Neural crest cell (in vitro differentiated cells): ENCODE measurements around the gene CCR4. TPM values are rescaled to one million over a fixed set of nuclear protein-coding genes. Genes with fewer than 3 reads are reported as not detected.
"Not testable (repeated sequence)": the region's sequence is repeated elsewhere in the genome, so short reads cannot be mapped to it uniquely, and the experiment has no call there.

Experiments used
- DNase-seq: peaks from one replicate; pipeline ENCODE4 v3.0.0; 2021; ENCODE audit warnings: low read depth, mixed read lengths, low spot score
- H3K27ac Mint-ChIP-seq: one replicate; pipeline ENCODE4 v1.8.0; 2021; ENCODE audit warnings: mild to moderate bottlenecking, mixed read lengths; ENCODE audit not compliant: unreplicated experiment
- H3K27me3 Mint-ChIP-seq: 2 replicates; pipeline ENCODE4 v1.8.0; 2021; ENCODE audit warnings: low read depth, mild to moderate bottlenecking, mixed read lengths
- H3K36me3 Mint-ChIP-seq: 2 replicates; pipeline ENCODE4 v1.8.0; 2021; ENCODE audit warnings: low read depth, mild to moderate bottlenecking, mixed read lengths
- H3K4me1 Mint-ChIP-seq: 2 replicates; pipeline ENCODE4 v1.8.0; 2021; ENCODE audit warnings: mixed read lengths
- H3K4me3 Mint-ChIP-seq: one replicate; pipeline ENCODE4 v1.8.0; 2021; ENCODE audit warnings: mild to moderate bottlenecking, mixed read lengths
- H3K9me3 Mint-ChIP-seq: 2 replicates; pipeline ENCODE4 v1.8.0; 2021; ENCODE audit warnings: mixed read lengths
- total RNA-seq: library from RNA; stranded (reverse); gene quantifications from 2 replicates; pipeline ENCODE4 v1.2.1, GENCODE V29; 2021
- TF ChIP-seq, protein P1 (sequence below): fragments of 200-600 bp; sonication (generic); conservative IDR thresholded peaks from 2 replicates; pipeline ENCODE4 v1.5.0; 2021; ENCODE audit warnings: antibody characterized with exemption, mild to moderate bottlenecking

Gene CCR4
- total RNA-seq, 1 donor from 2014 or later = not detected

DNA sequence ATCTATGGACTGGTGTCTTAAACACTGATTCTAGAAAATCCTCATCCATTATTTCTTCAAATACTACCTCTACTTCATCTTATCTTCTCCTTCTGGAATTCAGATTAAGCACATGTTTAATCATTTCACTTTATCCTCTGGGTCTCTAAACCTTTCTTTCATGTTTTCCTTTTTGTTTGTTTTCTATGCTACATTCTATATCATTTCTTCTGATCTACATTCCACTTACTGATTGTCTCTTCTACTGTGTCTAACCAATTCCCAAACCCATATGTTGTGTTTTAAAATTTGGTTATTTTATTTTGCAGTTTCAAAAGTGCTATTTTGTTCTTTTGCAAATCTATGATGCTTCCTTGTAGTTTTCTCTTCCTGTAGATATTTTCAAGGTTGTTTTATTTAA, 31.7 kb downstream of the CCR4 start:
- peaks cover 5% of the 10 kb centered on the region for H3K4me1 Mint-ChIP-seq
- peaks cover 4% of the 10 kb centered on the region for H3K36me3 Mint-ChIP-seq
- H3K9me3 Mint-ChIP-seq = peaks cover 5% of the 10 kb centered on the region
- no peak for DNase-seq
- no peaks in the 10 kb centered on the region for H3K27me3 Mint-ChIP-seq
- no peak overlapping the region for H3K4me3 Mint-ChIP-seq
- no peak overlapping the region for H3K27ac Mint-ChIP-seq
- TF ChIP-seq, protein P1, sequence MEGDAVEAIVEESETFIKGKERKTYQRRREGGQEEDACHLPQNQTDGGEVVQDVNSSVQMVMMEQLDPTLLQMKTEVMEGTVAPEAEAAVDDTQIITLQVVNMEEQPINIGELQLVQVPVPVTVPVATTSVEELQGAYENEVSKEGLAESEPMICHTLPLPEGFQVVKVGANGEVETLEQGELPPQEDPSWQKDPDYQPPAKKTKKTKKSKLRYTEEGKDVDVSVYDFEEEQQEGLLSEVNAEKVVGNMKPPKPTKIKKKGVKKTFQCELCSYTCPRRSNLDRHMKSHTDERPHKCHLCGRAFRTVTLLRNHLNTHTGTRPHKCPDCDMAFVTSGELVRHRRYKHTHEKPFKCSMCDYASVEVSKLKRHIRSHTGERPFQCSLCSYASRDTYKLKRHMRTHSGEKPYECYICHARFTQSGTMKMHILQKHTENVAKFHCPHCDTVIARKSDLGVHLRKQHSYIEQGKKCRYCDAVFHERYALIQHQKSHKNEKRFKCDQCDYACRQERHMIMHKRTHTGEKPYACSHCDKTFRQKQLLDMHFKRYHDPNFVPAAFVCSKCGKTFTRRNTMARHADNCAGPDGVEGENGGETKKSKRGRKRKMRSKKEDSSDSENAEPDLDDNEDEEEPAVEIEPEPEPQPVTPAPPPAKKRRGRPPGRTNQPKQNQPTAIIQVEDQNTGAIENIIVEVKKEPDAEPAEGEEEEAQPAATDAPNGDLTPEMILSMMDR = no peak

DNA sequence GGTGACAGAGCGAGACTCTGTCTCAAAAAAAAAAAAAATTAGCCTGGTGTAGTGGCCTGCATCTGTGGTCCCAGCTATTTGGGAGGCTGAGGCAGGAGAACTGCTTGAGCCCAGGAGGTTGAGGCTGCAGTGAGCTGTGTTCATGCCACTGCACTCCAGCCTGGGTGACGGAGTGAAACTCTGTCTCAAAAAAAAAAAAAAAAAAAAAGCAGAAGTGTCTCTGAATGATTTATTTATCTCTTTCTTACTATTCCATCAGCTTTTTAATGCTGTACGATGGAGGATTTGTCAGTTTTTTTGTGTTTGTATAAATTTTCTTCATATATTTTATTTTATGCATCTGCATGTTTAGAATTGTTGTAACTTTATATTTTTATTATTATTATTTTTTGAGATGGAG, 33.5 kb downstream of the CCR4 start:
- not testable (repeated sequence) for H3K36me3 Mint-ChIP-seq, H3K27me3 Mint-ChIP-seq, H3K9me3 Mint-ChIP-seq, H3K27ac Mint-ChIP-seq, DNase-seq, H3K4me3 Mint-ChIP-seq, H3K4me1 Mint-ChIP-seq

DNA sequence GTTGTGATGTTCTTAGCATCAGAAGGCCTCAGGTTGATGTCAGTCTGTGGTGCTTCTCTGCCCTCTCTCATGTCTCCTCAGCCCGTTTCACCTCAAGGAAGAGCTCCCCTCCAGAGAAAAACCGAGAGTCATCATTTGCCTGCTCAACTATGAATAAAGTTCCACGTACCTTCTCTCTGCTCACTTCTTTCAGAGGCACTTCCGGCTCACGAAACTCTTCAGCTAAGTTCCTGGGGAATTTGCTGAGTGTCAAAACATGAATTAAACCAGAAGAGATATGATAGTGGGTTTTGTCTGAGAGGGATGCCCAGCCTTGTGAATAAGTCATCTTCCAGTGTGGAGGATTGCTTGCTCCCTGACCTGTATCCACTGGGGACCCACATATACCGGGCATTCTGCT, 37.7 kb downstream of the CCR4 start:
- no peaks in the 10 kb centered on the region for H3K27me3 Mint-ChIP-seq
- H3K9me3 Mint-ChIP-seq = no peaks in the 10 kb centered on the region
- H3K4me1 Mint-ChIP-seq = no peaks in the 10 kb centered on the region
- no peaks in the 10 kb centered on the region for H3K36me3 Mint-ChIP-seq
- TF ChIP-seq, protein P1 = no peak
- H3K27ac Mint-ChIP-seq = no peak overlapping the region
- no peak for DNase-seq
- H3K4me3 Mint-ChIP-seq = no peak overlapping the region

DNA sequence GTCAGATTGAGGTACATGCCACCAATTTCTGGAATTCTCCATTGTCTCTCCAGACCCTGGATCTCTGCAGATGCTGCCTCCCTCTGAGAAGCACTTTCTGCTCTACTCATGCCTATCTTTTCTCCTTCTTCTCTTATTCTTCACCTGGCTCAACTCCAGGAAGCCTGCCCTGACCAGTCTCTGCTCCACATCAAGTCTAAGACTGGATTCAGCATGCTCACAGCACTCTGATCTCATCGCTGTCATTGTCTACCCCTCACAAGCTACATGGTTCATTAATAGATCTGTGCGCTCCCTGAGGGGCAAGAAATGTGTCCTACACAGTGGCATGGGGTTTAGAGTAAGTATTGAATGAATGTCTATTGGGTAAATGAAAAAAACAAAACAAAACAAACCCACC, 38.7 kb downstream of the CCR4 start:
- H3K27me3 Mint-ChIP-seq = no peaks in the 10 kb centered on the region
- H3K9me3 Mint-ChIP-seq = no peaks in the 10 kb centered on the region
- H3K36me3 Mint-ChIP-seq = no peaks in the 10 kb centered on the region
- no peak overlapping the region for H3K4me3 Mint-ChIP-seq
- no peaks in the 10 kb centered on the region for H3K4me1 Mint-ChIP-seq
- DNase-seq = no peak
- no peak overlapping the region for H3K27ac Mint-ChIP-seq
- TF ChIP-seq, protein P1 = no peak

DNA sequence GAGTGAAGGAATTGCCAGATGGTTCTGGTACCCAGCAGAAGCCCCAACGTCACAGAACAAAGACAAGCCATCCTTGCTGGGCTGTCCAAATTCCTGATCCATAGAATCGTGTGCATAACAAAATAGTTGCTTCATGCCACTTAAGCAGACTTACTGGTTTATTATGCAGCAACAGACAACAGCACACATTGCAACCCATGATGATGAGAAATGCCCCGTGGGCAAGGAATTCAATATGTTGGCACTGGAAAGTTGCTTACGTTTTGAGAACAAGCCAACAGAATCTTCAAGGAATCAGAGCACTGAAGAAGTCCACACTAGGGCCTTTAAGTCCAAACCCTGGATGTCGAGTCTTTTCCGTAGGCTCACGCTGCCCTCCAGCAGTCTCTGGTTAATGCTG, 40.3 kb downstream of the CCR4 start:
- Mint-ChIP-seq H3K4me1 (no peaks in the 10 kb centered on the region), H3K36me3 (no peaks in the 10 kb centered on the region), H3K9me3 (no peaks in the 10 kb centered on the region), H3K27ac (no peak overlapping the region), H3K4me3 (no peak overlapping the region), H3K27me3 (no peaks in the 10 kb centered on the region)
- TF ChIP-seq, protein P1 = no peak
- no peak for DNase-seq

DNA sequence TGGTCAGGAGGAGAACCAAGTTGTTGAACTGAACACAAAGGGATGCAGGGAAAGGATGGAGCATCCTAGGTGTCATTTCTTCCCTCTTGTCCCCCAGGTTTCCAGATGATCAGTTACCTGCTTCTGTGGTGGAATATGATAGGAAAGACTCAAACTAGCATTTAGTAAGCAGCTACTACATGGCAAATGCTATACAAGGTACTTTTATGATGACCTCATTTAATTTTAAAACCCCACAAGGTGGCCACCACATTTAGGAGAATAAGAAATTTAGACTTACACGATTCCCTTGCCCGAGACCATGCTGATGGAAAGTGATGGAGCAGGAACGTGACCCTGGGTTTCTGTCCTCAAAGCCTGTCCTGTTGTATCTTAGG, 40.9 kb downstream of the CCR4 start:
- Mint-ChIP-seq H3K36me3 (no peaks in the 10 kb centered on the region), H3K27me3 (no peaks in the 10 kb centered on the region), H3K4me1 (no peaks in the 10 kb centered on the region), H3K4me3 (no peak overlapping the region), H3K9me3 (no peaks in the 10 kb centered on the region), H3K27ac (no peak overlapping the region)
- TF ChIP-seq, protein P1 = no peak
- no peak for DNase-seq
